Glutamatergic neuron (in vitro differentiated cells): ENCODE data around the gene EIPR1. TPM values are rescaled to one million over a fixed set of nuclear protein-coding genes. Genes with fewer than 3 reads are reported as not detected.

Source experiments
- DNase-seq: peaks from one replicate; pipeline ENCODE4 v3.0.0; 2022
- H3K27ac Mint-ChIP-seq: one replicate; pipeline ENCODE4 v1.8.0; 2020; ENCODE audit warnings: mild to moderate bottlenecking, mixed read lengths, inconsistent platforms; ENCODE audit not compliant: unreplicated experiment
- H3K27me3 Mint-ChIP-seq: one replicate; pipeline ENCODE4 v1.8.0; 2020; ENCODE audit warnings: mild to moderate bottlenecking, moderate library complexity, mixed read lengths, inconsistent platforms; ENCODE audit not compliant: unreplicated experiment
- H3K36me3 Mint-ChIP-seq: one replicate; pipeline ENCODE4 v1.8.0; 2020; ENCODE audit warnings: mild to moderate bottlenecking, mixed read lengths, inconsistent platforms; ENCODE audit not compliant: unreplicated experiment
- H3K4me1 Mint-ChIP-seq: one replicate; pipeline ENCODE4 v1.8.0; 2020; ENCODE audit warnings: mild to moderate bottlenecking, low read depth, mixed read lengths, inconsistent platforms; ENCODE audit not compliant: unreplicated experiment
- H3K4me3 Mint-ChIP-seq: one replicate; pipeline ENCODE4 v1.8.0; 2020; ENCODE audit warnings: mild to moderate bottlenecking, mixed read lengths, inconsistent platforms; ENCODE audit not compliant: unreplicated experiment
- H3K9me3 Mint-ChIP-seq: one replicate; pipeline ENCODE4 v1.8.0; 2020; ENCODE audit warnings: mild to moderate bottlenecking, moderate library complexity, mixed read lengths, inconsistent platforms; ENCODE audit not compliant: unreplicated experiment
- total RNA-seq: library from RNA; stranded (reverse); fragmentation: NEBNext Ultra II Directional; extraction: Animal tissue kit (Norgen Biotek cat#: 25700); gene quantifications from one replicate; pipeline ENCODE4 v1.2.1, GENCODE V29; 2021; ENCODE audit not compliant: unreplicated experiment
- TF ChIP-seq, protein P1 (sequence below): fragments of 200-600 bp; sonication (generic); IDR thresholded peaks from one replicate; pipeline ENCODE4 v1.5.0; 2021; ENCODE audit not compliant: partially characterized antibody, unreplicated experiment

The EIPR1 gene
- total RNA-seq, 1 donor from 2014 or later, result 43.8 TPM

DNA sequence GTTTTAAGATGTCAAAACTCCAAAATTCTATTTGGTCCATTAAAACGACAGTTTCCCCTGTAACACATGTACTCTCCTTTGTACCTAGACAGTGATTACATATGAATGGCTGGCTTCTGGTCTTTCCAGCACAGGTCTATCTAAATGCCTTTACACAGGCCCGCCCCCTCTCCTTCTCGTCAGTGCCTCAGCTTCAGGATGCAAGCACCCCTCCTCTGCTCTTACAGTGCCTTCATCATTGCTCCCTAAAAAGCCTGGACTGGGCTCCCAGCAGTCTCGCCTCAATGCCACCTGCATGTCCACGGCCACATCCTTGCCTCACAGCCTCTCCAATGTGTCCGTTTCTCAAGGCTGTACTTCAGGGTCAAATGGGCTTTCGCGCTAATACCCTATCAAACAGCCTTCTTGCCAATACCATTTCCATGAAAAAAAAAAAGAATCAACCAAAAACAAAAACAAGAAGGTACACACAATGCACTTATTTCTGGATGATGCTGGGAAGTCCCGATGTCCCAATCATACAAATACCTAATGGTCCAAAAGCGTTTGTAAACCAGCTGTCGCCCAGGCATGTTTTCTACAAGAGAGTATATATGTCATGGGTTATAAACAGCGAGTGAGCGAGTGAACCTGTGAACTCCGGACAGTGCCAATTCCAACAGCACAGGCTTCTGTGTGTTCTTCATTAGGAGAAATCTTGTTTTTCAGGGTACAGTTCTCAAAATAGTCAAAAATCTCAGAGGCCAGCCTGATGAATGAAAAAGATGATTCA lies 77.2 kb downstream of the EIPR1 start:
- peaks cover 8% of the 10 kb centered on the region for H3K36me3 Mint-ChIP-seq

DNA sequence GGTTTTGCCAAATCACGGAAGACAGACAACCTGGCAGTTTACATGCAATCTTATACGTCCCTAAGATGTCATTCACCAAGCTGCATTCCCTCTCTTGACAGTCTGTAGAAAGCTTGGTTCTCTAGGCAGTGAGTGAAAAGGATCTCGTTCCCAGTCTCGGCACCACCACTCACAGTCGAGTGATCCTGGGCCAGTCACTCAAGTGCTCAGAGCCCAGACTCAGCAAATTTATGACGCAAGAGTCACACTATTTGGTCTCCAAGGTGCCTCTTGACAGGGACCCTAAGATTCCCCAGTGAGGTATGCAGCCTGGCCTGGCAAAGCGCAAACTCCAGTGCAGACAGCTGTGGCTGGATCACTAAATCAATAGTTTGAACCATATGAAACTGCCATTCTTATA lies 77.9 kb downstream of the EIPR1 start:
- Mint-ChIP-seq H3K27me3 (peaks cover 9% of the 10 kb centered on the region), H3K9me3 (peaks cover 12% of the 10 kb centered on the region), H3K4me3 (peak overlapping the region; percentile 55), H3K4me1 (peaks cover 52% of the 10 kb centered on the region), H3K27ac (peak overlapping the region; percentile 82), H3K36me3 (peaks cover 8% of the 10 kb centered on the region)
- DNase-seq, result no peak
- TF ChIP-seq, protein P1, sequence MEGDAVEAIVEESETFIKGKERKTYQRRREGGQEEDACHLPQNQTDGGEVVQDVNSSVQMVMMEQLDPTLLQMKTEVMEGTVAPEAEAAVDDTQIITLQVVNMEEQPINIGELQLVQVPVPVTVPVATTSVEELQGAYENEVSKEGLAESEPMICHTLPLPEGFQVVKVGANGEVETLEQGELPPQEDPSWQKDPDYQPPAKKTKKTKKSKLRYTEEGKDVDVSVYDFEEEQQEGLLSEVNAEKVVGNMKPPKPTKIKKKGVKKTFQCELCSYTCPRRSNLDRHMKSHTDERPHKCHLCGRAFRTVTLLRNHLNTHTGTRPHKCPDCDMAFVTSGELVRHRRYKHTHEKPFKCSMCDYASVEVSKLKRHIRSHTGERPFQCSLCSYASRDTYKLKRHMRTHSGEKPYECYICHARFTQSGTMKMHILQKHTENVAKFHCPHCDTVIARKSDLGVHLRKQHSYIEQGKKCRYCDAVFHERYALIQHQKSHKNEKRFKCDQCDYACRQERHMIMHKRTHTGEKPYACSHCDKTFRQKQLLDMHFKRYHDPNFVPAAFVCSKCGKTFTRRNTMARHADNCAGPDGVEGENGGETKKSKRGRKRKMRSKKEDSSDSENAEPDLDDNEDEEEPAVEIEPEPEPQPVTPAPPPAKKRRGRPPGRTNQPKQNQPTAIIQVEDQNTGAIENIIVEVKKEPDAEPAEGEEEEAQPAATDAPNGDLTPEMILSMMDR, result no peak

More for the DNA sequence above, 77.2 kb downstream of the EIPR1 start:
- no peak for DNase-seq
- Mint-ChIP-seq H3K4me1 (peaks cover 52% of the 10 kb centered on the region), H3K27me3 (peaks cover 13% of the 10 kb centered on the region), H3K4me3 (no peak overlapping the region), H3K9me3 (peaks cover 17% of the 10 kb centered on the region), H3K27ac (peak overlapping the region; percentile 38)
- TF ChIP-seq, protein P1, result no peak

- H3K27me3 Mint-ChIP-seq, result peaks cover 8% of the 10 kb centered on the region
- peaks cover 11% of the 10 kb centered on the region for H3K9me3 Mint-ChIP-seq
- peak overlapping the region; percentile 82 for H3K27ac Mint-ChIP-seq
- DNase-seq, result no peak
- TF ChIP-seq, protein P1, result no peak
- no peak overlapping the region for H3K4me3 Mint-ChIP-seq
- H3K4me1 Mint-ChIP-seq, result peaks cover 51% of the 10 kb centered on the region
- H3K36me3 Mint-ChIP-seq, result peaks cover 8% of the 10 kb centered on the region
These were observed 78.5 kb downstream of the EIPR1 start for GRCh38 chr2:3299130-3299529.

- DNase-seq, result no peak
- H3K4me1 Mint-ChIP-seq, result peaks cover 44% of the 10 kb centered on the region
- peaks cover 9% of the 10 kb centered on the region for H3K9me3 Mint-ChIP-seq
- no peak overlapping the region for H3K4me3 Mint-ChIP-seq
- peaks cover 8% of the 10 kb centered on the region for H3K36me3 Mint-ChIP-seq
- TF ChIP-seq, protein P1, result no peak
- no peak overlapping the region for H3K27ac Mint-ChIP-seq
- H3K27me3 Mint-ChIP-seq, result peaks cover 7% of the 10 kb centered on the region
These were observed 79.4 kb downstream of the EIPR1 start for GRCh38 chr2:3298191-3298590.

GRCh38 chr2:3297523-3297922 lies 80.1 kb downstream of the EIPR1 start:
- Mint-ChIP-seq H3K4me3 (no peak overlapping the region), H3K27me3 (peaks cover 4% of the 10 kb centered on the region), H3K36me3 (peaks cover 8% of the 10 kb centered on the region), H3K4me1 (peaks cover 40% of the 10 kb centered on the region), H3K27ac (no peak overlapping the region), H3K9me3 (peaks cover 6% of the 10 kb centered on the region)
- DNase-seq, result no peak
- TF ChIP-seq, protein P1, result no peak
